GM21825 (cell line): ENCODE results near the gene AUNIP.

ENCODE experiments used
- ATAC-seq: cut with Tn5 transposase; IDR thresholded peaks from one replicate; pipeline ENCODE4 v1.9.1; 2021; ENCODE audit warnings: mild to moderate bottlenecking, moderate library complexity; ENCODE audit not compliant: unreplicated experiment

The AUNIP gene

DNA sequence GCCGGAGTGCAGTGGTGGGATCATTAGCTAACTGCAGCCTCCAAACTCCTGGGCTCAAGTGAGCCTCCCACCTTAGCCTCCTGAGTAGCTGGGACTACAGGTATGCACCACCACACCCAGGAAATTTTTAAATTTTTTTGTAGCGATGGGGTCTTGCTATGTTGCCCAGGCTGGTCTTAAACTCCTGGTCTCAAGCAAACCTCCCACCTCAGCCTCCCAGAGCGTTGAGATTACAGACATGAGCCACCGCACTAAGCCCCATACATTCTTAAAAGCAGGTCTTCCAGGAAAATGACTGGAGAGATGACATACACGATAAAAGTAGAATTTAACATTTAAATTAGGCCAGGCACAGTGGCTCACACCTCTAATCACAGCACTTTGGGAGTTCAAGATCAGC is 26.1 kb downstream of the AUNIP start:
- no peak for ATAC-seq

DNA sequence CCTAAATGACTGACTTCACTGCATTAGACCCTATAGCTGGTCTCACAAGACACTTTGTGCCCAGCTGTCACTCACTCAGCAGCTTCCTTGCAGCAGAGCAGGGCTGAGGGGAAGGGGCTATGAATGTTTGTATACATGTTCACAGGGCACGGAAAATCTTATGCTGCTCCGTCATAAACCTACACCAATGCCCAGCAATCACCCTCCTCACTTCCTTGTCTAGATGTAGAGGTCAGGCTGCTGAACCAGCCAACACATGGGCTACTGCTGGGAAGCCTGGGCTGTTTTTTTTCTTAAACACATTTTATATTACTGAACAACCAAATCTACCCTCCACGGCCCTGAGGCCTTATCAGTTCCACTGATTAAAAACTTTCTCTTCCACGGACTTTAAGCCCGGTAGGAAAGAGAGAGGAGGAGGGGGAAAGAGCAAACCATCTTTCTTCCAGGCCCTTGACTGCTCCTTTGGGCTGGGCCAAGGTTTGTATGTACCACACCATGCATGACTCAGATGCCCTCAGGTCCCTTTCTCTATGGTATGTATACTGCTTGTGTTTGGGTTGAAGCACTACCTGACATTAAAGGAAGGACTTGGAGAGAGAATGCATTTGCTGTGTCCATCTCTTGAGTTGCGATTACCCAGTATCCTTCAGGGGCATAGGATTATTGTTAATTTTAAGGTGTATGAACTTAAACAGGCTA is 26.8 kb downstream of the AUNIP start:
- ATAC-seq = no peak

GRCh38 chr1:25831569-25832196 is 27.6 kb downstream of the AUNIP start:
- ATAC-seq = no peak

GRCh38 chr1:25829046-25829445 is 30.2 kb downstream of the AUNIP start:
- ATAC-seq = no peak

- no peak for ATAC-seq
Observed at GRCh38 chr1:25828491-25828890, 30.8 kb downstream of the AUNIP start.

DNA sequence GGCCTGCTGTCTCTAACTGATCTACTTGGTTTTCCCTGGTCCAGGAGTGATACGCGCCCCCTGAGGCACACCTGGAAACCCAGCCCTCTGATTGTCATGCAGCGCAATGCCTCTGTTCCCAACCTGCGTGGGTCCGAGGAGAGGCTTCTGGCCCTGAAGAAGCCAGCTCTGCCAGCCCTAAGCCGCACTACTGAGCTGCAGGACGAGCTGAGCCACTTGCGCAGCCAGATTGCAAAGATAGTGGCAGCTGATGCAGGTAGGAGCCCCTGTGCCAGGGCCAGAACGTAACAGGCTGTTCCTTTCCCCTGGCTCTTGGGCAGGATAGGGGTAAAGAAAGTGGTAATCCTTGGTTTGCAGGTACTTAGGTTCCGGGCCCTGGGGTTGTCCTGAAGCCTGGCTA is 32.7 kb downstream of the AUNIP start:
- no peak for ATAC-seq

- no peak for ATAC-seq
Observed at GRCh38 chr1:25825605-25826004, 33.7 kb downstream of the AUNIP start.

DNA sequence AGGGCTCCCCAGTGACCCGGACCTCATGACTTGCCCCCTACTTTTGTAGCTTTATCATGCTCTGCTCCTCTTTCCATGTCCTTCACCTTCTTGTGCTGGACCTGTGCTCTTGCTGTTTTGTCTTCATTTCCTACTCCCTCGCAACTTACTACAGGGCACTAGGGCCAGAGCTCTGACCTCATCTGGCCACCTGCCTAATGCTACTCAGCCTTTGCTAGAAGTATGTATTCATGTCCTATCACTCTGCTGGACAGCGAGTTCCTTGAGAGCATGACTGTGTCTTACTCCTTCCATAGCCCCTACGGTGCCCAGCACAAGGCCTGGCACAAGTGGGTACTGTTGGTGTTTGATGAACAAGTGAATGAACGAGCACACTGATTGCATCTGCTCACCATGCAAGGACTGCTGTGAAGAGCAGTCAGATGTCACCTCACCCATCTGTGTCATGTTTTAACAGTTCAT is 37.6 kb downstream of the AUNIP start:
- no peak for ATAC-seq

DNA sequence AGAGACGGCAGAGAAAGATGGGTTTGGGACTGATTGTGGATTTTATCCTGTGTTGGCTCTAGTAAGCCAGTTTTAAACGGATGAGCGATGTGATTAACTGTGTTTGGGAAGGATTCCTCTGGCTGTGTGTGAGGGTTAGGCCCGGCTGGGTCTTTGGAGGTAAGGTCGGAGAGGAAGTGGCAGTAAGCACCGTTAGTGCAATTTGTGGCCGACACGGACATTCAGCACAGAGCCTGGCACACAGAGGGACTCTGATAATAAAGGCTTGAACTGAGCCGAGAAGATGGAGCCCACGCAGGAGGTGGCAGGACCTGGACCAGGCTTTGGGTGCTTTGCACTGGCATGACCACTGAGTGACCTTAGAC is 38.2 kb downstream of the AUNIP start:
- ATAC-seq = no peak

DNA sequence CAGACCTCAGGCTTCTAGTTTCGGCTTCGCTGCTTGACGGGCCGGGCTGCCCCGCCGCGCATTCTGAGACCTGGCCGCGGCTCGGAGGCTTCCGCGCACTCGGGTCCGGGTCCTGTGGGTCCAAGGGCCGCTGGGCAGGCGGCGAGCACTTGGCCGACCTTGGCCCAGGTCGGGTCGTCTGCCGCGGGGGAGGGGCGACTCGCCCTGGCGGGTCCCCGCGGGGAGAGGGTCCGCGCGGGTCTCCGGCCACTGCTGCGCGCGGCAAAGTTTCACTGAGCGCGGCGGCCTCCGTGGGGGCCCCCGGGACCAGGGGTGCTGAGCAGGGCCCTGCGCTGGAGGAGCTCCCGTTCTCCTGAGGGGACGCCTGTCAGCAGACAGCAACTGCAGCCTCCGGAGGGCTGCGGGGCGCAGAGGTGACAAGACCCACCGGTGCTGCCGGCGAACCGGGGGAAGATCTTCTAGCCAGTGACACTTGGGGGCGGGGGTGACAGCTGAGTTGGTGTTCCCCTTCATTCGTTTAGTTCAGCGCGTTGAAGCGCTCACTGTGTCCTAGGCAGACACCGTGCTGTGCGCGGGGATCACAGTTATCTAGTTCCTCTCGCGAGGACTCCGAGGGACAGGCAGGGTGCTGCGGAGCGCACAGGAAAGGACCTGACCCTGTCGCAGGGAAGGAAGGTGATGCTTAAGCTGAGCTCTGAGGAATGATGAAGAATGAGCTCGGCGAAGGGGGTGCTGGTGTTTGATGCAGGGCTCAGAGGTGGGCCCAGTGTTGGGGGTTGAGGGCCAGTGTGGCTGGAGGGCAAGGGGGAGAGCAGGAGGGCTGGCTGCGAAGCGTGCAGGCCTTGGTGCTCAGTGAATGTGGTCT is 38.8 kb downstream of the AUNIP start:
- ATAC-seq = peak; percentile 40

DNA sequence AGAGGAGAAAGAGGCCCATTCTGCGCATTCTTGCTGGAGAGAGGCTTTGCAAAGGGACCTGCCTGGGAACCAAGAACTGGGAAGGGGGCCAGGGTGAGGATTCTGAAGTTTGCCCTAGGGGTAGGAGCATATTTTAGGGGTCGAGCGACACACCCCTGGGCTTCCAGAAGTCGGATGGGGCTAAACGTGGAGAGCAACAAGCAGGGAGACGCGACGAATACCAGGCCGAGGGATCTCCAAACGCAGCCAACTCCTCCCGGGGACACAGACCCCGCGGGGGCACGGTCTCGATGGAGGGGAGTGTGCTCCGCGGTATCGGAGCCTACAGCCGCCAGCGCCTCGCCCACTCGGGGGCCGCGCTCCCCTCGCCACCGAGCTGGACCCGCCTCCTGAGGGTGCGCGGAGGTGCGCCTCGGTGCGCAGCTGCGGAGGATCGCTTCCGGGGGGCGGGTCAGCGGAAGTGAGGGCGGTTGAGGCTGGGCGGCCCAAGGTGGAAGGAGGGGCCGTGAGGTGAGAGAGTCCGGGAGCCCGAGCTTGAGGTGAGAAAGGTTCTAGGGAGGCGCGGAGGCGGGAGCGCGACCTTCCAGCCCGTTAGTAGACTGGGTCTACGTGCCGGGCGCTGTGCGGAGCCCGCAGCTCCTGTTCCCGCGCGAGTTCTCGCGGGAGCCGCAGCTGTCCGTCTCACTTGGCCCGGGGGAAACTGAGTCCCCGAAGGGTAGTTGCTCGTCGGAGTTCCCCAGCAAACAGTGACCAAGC is 39.6 kb downstream of the AUNIP start, which contains the start of gene MTFR1L:
TSS of gene MTFR1L (plus strand) at position 464 of the 756 bp plus-strand sequence. CDS start 3,151 bp downstream, outside the sequence.
- ATAC-seq = peak; percentile 78

DNA sequence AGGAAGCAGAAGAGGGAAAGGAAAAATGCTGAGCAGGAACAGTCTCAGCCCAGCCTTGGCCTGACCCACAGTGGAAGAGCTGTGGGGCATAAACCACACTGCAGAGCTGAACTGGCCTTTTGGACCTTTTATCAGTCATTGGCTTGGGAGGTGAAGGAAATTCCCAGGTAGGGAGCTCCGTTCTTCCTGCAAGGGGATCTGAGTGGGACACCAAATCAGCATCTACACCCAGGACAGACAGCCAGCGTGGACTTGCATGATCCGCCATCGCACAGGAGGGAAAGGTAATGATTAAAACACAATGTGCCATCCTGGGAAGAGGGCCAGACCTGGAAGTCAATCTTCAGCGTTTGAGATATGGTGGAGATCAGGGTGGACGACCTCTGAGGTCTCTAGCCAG is 40.7 kb downstream of the AUNIP start:
- ATAC-seq = no peak

- ATAC-seq = no peak
Observed at GRCh38 chr1:25817840-25818501, 41.3 kb downstream of the AUNIP start.

GRCh38 chr1:25816112-25816718 is 43.0 kb downstream of the AUNIP start:
- no peak for ATAC-seq

GRCh38 chr1:25815208-25816111 is 43.8 kb downstream of the AUNIP start:
- ATAC-seq = no peak

GRCh38 chr1:25814549-25815087 is 44.6 kb downstream of the AUNIP start:
- ATAC-seq = no peak

DNA sequence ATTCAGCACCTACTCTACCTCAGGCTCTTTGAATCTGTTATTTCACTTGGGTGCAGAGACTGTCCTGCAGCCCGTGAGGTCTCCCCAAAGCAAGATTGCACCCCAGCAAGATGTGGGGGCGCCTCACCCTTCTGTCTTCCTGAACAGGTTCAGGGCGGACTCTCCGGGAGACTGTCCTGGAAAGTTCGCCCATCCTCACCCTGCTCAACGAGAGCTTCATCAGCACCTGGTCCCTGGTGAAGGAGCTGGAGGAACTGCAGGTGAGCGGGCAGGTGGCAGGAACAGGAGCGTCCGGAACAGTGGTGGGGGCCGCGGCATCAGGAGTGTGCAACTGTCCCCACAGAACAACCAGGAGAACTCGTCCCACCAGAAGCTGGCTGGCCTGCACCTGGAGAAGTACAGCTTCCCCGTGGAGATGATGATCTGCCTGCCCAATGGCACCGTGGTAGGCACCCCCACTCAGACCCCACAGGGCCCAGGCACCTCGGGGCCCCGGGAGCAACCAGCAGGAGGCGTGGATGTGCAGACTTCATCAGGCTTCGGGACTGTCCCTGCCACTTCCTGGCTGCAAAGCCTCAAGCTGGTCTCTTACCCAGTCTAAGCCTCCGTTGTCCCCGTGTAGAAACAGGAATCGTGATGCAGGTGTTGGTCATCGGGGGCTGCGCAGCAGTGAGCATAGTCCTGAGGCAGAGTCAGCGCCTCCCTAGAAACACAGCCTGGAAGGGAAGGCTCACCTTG is 45.4 kb downstream of the AUNIP start:
- no peak for ATAC-seq
